Activated naive CD4-positive, alpha-beta T cell treated with anti-CD3 and anti-CD28 coated beads, Interleukin-2, amount 50 U/mL, for 72 hours (primary cell): ENCODE measurements around the gene ABRACL. TPM values are rescaled to one million over a fixed set of nuclear protein-coding genes. Genes with fewer than 3 reads are reported as not detected.
A peak's percentile ranks its signal among the peaks of the same experiment; 100 is the strongest.
"Not testable (repeated sequence)": the region's sequence is repeated elsewhere in the genome, so short reads cannot be mapped to it uniquely, and the experiment has no call there.

Experiments used
- ATAC-seq, 2 donors: fragments of 150-1000 bp; cut with Tn5 transposase; 2 replicates each; pipeline ENCODE4 v1.10.0; 2021; ENCODE audit warnings: mild to moderate bottlenecking in 2 of 2, moderate library complexity in 2 of 2
- DNase-seq, 2 donors: peaks; one replicate each; pipeline ENCODE4 v3.0.0; 2021 to 2022; ENCODE audit warnings: low spot score in 2 of 2
- H3K27ac Mint-ChIP-seq, 2 donors: one replicate each; pipeline ENCODE4 v1.8.0; 2022; ENCODE audit warnings: mild to moderate bottlenecking in 2 of 2, mixed read lengths in 2 of 2
- H3K36me3 Mint-ChIP-seq, 2 donors: one replicate each; pipeline ENCODE4 v1.8.0; 2022; ENCODE audit warnings: mixed read lengths in 2 of 2
- H3K9me3 Mint-ChIP-seq, 2 donors: one replicate each; pipeline ENCODE4 v1.8.0; 2022; ENCODE audit warnings: mixed read lengths in 2 of 2
- total RNA-seq, 2 donors: library from RNA; stranded (reverse); gene quantifications; one replicate each; pipeline ENCODE4 v1.2.3, GENCODE V29; 2022

ABRACL gene
- total RNA-seq, 2 donors from 2014 or later, result 93.8 to 192 TPM

DNA sequence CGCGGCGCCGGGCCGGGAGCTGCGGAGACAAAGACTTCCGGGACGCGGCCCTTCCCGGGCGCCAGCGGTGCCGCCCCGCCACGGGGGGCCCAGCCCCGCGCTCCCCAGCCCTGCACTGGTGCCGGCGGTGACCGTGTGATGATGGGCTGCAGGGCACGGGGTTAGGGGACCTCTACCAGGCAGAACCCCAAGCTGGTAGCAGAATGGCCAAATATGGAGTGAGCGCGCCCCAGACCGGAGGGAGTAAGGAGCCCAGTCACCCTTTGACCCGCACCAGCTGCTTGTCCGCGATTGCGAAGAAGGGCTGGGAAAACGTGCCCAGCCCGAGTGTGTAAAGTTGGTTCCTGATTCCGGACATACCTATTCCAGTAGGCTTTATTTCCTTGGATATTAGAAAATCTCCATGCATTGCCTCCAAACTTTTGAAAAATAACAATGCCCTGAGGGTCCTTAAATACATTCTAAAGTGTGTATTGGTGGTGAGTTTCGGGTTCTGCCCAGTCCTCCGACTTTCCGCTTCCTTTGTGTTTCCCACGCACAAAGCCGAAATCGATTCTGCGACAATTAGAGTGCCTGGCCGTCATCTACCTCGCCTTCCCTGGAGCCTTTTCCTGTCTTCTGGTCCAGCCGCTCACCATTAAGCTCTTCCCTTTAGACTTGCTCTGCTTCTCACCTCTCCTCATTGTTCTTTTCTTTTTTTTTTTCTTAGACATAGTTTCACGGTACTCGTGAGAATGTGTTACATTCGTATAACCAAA lies 1.1 kb downstream of the ABRACL start:
- H3K27ac Mint-ChIP-seq, result no peak overlapping the region

DNA sequence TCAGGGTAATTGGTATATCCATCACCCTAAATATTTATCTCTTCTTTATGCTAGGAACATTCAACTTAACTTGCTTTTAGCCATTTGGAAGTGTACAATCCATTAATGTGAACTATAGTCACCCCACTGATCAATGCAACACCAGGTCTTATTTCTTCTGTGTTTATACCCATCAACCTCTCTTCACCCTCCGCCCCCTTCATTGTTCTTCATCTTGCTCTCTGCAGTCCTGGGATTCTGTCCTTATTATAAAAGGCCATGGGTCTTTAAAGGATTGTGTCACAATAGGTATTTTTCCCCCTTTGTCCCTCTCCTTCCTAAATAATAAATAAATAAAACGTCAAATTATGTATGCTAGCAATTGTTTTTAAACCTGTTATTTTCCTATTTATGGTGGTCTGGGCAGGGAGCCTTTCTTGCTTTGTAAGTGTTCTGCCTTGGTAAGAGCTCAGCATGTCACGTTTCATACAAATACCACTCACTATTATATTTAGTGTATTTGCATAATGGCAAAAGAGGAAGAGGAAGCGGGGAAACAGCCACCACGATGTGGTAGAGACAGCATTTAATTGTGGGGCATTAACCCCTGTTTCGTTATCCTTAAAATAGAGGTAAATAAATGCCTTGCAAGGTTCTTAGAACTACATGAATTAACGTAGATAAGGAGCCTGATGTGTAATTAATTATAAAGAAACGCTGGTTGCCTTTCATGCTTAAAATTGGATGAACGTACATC lies 1.9 kb downstream of the ABRACL start:
- ATAC-seq (no peak), DNase-seq (no peak)
- Mint-ChIP-seq H3K27ac (no peak overlapping the region), H3K36me3 (peaks cover 23 to 27% of the 10 kb centered on the region in 2 donors), H3K9me3 (no peaks in the 10 kb centered on the region)

More for the DNA sequence above, 1.1 kb downstream of the ABRACL start:
- no peaks in the 10 kb centered on the region for H3K9me3 Mint-ChIP-seq
- ATAC-seq, result peak; percentile 8 to 50
- DNase-seq, result peak; percentile 31 to 74
- H3K36me3 Mint-ChIP-seq, result peaks cover 22 to 23% of the 10 kb centered on the region in 2 donors

DNA sequence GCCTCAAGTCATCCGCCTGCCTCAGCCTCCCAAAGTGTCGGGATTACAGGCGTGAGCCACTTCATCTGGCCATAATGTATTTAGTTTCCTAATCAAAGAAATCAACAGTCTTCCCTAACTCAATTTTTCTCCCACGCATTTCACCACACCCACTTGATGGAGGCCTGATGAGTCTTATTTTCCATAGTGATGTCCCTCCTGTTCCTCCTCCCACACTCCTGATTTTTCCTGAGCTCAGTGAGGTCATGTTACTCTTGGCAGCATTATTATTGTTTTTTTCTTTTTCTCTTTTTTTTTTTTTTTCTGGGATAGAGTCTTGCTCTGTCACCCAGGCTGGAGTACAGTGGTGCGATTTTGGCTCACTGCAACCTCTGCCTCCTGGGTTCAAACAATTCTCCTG lies 8.9 kb downstream of the ABRACL start:
- Mint-ChIP-seq H3K36me3 (peaks cover 20 to 69% of the 10 kb centered on the region in 2 donors), H3K9me3 (no peaks in the 10 kb centered on the region), H3K27ac (peak overlapping the region in 1 of 2 donors; percentile 6)
- ATAC-seq, result no peak
- DNase-seq, result no peak

DNA sequence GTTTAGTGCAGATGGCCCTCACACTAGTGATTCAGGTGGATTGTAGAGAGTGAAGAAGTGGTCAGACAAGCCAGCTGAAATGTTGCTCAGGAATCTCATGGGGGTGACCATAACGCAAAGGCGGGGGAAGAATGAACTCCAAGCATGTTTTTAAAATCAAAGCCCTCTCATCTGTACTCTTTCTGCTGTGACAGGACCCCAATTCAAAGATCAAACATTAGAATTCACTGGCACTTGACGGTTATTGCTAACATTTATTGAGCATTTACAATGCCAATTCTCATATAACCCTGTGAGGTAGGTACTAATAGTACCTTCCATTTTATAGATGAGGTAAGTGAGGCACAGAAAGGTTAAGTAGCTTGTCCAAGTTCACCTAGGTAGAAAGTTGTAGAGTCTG lies 15.7 kb downstream of the ABRACL start:
- Mint-ChIP-seq H3K36me3 (peaks cover 19 to 36% of the 10 kb centered on the region in 2 donors), H3K27ac (peak overlapping the region in 1 of 2 donors; percentile 45), H3K9me3 (no peaks in the 10 kb centered on the region)
- no peak for DNase-seq
- ATAC-seq, result no peak

DNA sequence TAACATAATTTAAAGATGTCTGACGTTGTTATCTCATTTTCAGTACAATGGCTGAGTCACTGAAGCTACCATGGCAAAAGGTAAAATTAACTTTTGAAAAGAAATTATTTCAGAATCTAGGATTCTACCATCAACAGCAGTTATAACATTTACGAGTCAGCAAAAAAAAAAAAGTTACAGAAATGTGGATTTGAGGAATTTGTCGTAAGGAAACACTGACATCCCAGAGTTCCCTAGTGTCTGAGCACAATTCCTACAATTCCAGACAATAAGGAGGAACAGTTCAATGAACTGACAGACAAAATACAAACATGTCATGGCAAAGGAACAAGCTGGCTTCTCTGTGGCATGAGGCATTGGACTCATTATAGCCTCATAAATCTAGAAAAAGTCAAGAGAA lies 19.1 kb downstream of the ABRACL start:
- ATAC-seq (no peak), DNase-seq (no peak)
- Mint-ChIP-seq H3K36me3 (peaks cover 8 to 17% of the 10 kb centered on the region in 2 donors), H3K27ac (no peak overlapping the region), H3K9me3 (no peaks in the 10 kb centered on the region)

DNA sequence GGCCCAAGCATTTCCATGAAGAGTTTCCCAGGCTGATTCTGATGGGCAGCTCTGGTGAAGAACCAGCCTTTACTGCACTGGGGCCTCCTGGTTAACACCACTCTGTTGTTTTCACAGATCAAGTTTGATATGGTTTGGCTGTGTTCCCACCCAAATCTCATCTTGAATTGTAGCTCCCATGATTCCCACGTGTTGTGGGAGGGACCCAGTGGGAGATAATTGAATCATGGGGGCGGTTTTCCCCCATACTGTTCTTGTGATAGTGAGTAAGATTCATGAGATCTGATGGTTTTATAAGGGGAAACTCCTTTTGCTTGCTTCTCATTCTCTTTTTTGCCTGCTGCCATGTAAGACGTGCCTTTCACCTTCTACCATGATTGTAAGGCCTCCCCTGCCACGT lies 20.4 kb downstream of the ABRACL start:
- not testable (repeated sequence) for H3K9me3 Mint-ChIP-seq, H3K36me3 Mint-ChIP-seq, DNase-seq, H3K27ac Mint-ChIP-seq, ATAC-seq

DNA sequence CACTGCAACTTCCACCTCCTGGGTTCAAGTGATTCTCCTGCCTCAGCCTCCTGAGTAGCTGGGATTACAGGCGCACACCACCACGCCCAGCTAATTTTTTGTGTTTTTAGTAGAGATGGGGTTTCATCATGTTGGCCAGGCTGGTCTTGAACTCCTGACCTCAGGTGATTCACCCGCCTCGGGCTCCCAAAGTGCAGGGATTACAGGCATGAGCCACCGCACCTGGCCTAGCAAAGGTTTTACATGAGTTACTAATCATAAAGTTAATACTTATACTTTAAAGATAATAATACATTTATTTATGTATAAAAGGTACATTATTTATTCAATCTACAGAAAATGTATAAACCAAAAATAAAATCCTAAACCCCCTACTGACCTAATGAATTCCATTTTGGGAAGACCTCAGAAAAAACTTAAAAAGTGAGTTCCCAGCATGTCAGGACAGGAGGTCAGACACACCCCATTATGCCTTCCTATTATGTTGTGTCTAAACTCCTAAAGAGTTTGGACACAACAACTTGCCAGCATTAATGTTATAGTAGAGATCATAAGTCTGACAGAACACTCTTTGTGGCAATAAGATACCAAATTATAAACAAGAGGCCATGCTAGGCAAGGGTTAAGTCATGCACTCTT lies 21.7 kb downstream of the ABRACL start:
- not testable (repeated sequence) for H3K9me3 Mint-ChIP-seq, ATAC-seq, H3K27ac Mint-ChIP-seq, H3K36me3 Mint-ChIP-seq, DNase-seq

DNA sequence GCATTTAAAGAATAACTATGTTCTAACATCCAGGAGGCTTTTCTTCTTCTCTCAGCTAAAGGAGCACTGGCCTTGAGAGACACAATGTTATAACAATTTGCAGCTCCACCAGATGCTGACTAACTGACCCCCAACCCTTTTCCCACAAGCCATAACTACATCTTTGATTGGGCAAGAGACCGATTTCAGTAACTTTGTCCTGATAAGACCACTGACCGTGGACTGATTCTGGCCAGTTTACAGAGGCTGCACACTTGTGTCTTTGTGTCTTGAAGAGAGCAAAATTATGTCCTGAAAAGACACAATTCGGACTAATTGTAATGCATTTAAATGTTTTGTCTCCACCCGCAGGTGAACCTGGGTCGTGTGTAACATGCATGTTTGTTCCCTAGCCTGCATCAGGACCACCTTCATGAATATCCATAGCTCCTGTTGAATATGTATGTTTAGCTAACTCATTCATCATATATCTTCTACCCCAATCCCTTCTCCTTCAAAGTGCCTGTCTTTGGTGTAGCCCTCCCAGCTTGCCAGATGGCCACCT lies 22.3 kb downstream of the ABRACL start:
- H3K36me3 Mint-ChIP-seq, result no peaks in the 10 kb centered on the region
- DNase-seq (no peak), ATAC-seq (no peak)
- H3K27ac Mint-ChIP-seq, result no peak overlapping the region
- H3K9me3 Mint-ChIP-seq, result no peaks in the 10 kb centered on the region

DNA sequence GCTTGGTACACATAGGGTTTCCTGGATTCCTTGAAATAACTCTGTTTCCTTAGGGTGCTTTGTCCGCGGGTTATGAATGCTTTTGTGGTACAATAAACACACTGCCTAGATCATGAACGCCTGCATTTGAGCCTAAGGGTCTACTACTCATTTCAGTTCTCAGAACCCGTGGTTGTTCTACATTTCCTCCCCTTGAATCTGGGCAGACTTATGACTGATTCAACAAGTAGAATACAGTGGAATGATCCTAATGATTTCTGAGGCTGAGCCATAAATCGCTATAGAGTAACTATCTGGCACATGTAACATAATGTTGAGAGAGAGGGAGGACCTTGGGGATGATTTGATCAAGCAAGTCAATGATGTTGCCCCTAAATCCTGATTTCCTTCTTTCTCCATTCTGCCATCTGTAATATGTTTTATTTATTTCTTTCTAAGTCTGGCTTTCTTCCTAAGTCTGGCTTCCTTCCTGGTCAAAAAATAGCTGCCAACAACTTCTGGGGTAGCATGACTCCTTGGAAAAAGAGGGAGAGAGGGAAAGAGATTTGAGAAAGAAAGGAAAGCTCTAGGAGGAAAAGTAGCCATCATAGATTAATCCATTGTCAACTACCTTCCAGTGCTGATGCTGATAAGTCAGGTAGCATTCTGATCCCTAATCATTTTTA lies 23.0 kb downstream of the ABRACL start:
- DNase-seq (no peak), ATAC-seq (peak in 1 of 2 donors; percentile 69)
- H3K27ac Mint-ChIP-seq, result no peak overlapping the region
- H3K9me3 Mint-ChIP-seq, result no peaks in the 10 kb centered on the region
- no peaks in the 10 kb centered on the region for H3K36me3 Mint-ChIP-seq

DNA sequence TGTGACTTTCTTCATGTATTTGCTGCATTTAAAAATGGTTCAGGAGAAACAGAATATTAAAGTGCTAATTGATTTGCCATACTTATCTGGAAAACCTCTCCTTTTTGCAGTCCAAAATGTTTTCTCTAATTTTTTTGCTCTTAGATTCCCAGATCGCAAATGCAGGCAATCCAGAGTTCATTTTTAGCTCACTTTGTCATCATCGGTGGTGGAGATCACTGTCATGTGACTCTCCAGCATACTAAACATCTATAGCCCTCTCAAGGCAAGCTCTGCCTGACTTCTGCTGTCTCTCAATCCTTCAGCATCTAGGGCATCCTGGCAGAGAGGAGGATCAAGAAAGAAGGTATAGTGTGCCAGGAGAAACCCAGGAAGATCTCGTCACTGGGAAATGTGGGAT lies 24.8 kb downstream of the ABRACL start:
- H3K9me3 Mint-ChIP-seq, result no peaks in the 10 kb centered on the region
- no peak for ATAC-seq
- no peak overlapping the region for H3K27ac Mint-ChIP-seq
- no peaks in the 10 kb centered on the region for H3K36me3 Mint-ChIP-seq
- DNase-seq, result no peak

DNA sequence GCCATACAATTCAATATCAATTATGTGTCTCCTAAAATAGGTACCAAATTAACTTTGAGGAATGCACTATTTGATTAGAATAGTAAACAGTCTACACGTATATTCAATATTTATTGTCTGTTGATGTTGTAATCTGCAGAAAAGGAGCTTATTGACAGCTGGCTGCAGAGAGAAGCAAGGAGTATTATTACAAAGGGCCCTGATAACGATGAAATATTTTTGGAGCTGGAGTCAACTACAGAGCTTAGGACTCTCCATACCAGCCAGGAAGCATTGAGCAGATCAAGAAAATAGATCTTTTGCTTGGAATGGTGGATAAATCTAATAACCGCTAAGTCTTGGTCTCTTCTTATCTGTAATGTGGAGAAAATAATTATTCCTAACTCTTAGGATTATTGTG lies 25.5 kb downstream of the ABRACL start:
- no peak for ATAC-seq
- H3K27ac Mint-ChIP-seq, result no peak overlapping the region
- H3K9me3 Mint-ChIP-seq, result no peaks in the 10 kb centered on the region
- DNase-seq, result no peak
- H3K36me3 Mint-ChIP-seq, result no peaks in the 10 kb centered on the region

DNA sequence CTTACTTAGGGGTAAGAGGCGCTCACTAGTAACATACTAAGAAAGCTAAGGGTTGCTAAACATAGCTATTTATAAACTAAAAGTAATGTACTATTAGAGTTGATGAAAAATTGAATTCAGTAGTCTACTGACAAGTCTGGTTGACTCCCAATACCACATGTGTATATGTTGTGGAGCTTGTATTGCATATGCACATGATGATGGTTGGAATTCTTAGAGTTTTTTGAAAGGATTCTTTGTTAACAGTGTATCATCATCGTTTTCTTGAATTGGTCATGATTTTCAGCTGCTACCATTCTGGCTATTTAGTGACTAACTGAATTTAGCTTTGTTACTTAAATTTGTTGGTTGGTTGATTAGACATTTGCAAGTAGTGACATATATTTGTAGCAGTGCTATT lies 27.2 kb downstream of the ABRACL start:
- no peak overlapping the region for H3K27ac Mint-ChIP-seq
- ATAC-seq (no peak), DNase-seq (no peak)
- no peaks in the 10 kb centered on the region for H3K9me3 Mint-ChIP-seq
- H3K36me3 Mint-ChIP-seq, result no peaks in the 10 kb centered on the region

DNA sequence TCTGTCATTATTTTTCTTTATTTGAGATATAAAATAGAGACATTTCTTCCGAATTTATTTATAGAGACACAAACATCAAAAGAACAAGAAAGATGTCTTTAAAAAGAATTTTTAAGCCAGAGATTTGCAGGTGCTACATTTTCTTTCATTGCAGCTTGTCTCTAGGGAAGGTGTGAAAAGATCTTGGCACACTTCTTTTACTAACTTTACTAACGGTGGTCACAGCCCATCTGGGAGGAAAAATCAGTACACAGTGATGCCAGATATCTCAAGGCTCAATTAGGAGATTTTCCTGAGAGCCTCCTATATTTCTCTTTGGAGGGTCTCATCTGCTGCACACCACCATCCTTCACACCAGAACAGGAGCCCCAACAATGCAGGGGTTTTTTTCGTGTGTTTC lies 29.5 kb downstream of the ABRACL start:
- H3K36me3 Mint-ChIP-seq, result no peaks in the 10 kb centered on the region
- DNase-seq (no peak), ATAC-seq (no peak)
- no peak overlapping the region for H3K27ac Mint-ChIP-seq
- H3K9me3 Mint-ChIP-seq, result no peaks in the 10 kb centered on the region

DNA sequence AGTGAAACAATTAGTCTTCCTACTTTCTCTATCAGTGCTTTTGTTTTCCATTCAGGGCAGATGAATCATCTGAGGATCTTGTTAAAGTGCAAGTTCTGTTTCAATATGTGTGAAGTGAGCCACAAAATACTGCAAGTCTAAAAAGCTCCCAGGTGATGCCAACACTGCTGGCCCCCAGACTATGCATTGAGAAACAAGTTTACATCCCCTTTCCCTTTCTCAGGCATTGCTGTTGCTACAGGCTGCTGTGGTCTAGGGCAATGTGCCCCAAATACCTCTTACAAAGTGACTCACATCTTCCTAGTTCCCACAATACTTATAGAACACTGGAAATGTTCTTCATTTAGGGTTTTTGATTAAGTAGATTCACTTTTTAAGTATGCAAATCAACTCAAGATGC lies 31.8 kb downstream of the ABRACL start:
- peak; percentile 76 to 96 for ATAC-seq
- peak in 1 of 2 donors; percentile 19 for DNase-seq
- peak overlapping the region in 1 of 2 donors; percentile 64 for H3K27ac Mint-ChIP-seq

DNA sequence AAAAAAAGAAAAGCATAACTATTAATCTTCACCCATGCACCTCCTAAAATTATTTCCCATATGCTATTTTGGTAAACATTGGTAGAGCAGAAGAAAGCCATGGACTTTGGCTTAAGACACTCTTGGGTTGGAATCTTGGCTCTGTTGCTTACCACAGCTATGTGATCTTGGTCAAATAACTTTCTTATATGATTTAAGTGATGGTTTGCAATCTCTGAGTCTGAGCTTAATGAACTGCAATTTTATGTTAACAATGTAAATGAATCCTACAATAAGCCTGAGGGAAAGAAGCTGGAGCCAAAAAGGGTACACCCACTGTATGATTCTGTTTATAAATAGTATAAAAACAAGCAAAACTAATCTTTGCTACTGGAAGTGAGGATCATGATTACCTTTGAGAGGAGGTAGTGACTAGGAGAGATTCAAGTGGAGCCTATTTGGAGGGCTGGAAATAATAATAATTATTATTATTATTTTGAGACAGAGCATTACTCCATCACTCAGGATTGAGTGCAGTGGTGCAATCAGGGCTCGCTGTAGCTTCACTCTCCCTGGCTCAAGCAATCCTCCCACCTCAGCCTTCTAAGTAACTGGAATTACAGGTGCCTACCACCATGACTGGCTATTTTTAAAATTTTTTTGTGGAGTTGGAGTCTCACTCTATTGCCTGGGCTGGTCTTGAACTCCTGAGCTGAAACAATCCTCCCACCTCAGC lies 34.5 kb downstream of the ABRACL start:
- no peaks in the 10 kb centered on the region for H3K36me3 Mint-ChIP-seq
- no peak for DNase-seq
- ATAC-seq, result no peak
- H3K27ac Mint-ChIP-seq, result no peak overlapping the region
- H3K9me3 Mint-ChIP-seq, result no peaks in the 10 kb centered on the region

More for the DNA sequence above, 31.8 kb downstream of the ABRACL start:
- Mint-ChIP-seq H3K36me3 (no peaks in the 10 kb centered on the region), H3K9me3 (no peaks in the 10 kb centered on the region)

DNA sequence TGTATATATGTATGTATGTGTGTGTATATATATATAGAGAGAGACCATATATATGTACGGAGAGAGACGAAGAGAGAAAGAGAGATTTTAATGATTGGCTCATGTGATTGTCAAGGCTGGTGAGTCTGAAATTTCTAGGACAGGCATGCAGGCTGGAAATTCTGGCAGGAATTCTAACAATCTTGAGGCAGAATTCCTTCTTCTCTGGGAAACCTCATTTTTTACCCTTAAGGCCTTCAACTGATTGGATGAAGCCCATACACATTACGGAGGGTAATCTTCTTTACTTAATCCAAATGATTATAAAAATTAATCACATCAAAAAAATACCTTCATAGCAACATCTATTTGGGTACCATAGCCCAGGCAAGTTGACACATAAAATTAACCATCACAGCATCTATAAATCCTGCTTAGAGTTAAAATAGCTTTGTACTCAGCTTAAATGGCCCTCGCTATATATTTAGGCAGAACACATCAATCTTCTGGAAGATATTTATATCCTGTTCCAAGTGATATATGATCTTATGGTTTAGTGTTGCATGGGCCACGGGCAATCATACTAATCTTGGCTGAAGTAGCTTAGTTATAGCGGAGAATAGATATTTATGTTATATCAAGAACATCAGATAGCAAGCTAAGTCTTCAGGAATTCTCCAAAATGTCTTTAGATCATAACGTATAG lies 36.6 kb downstream of the ABRACL start:
- no peaks in the 10 kb centered on the region for H3K36me3 Mint-ChIP-seq
- no peaks in the 10 kb centered on the region for H3K9me3 Mint-ChIP-seq
- ATAC-seq (no peak), DNase-seq (no peak)
- H3K27ac Mint-ChIP-seq, result no peak overlapping the region
